ENCODE data around the gene SYNPR.

SYNPR gene

GRCh38 chr3:63492464-63492863 lies 214.4 kb downstream of the SYNPR start:
- no peak for DNase-seq
- Histone ChIP-seq H3K27ac (no peak overlapping the region), H3K36me3 (no peaks in the 10 kb centered on the region), H3K9me3 (ENCODE audit: severe bottlenecking) (no peaks in the 10 kb centered on the region), H3K4me3 (ENCODE audit: low read depth, low read length) (no peak overlapping the region), H3K27me3 (ENCODE audit: insufficient read depth, low read depth, severe bottlenecking) (no peaks in the 10 kb centered on the region)
- TF ChIP-seq CTCF (IDR thresholded peaks at IDR 0.05; ENCODE audit: low read depth, low read length), result no peak

- H3K27ac ChIP-seq, result no peak overlapping the region
- H3K27me3 ChIP-seq (ENCODE audit: insufficient read depth, low read depth, severe bottlenecking), result no peaks in the 10 kb centered on the region
- H3K9me3 ChIP-seq (ENCODE audit: severe bottlenecking), result no peaks in the 10 kb centered on the region
- no peak for DNase-seq
- no peaks in the 10 kb centered on the region for H3K36me3 ChIP-seq
- no peak overlapping the region for H3K4me3 ChIP-seq (ENCODE audit: low read depth, low read length)
- TF ChIP-seq CTCF (IDR thresholded peaks at IDR 0.05; ENCODE audit: low read depth, low read length), result no peak
Observed at GRCh38 chr3:63493101-63493500, 215.0 kb downstream of the SYNPR start.

GRCh38 chr3:63494646-63495045 lies 216.5 kb downstream of the SYNPR start:
- no peak for TF ChIP-seq CTCF (IDR thresholded peaks at IDR 0.05; ENCODE audit: low read depth, low read length)
- no peaks in the 10 kb centered on the region for H3K36me3 ChIP-seq
- DNase-seq, result no peak

GRCh38 chr3:63497641-63498040 lies 219.5 kb downstream of the SYNPR start:
- H3K9me3 ChIP-seq (ENCODE audit: severe bottlenecking), result no peaks in the 10 kb centered on the region
- DNase-seq, result no peak
- H3K36me3 ChIP-seq, result no peaks in the 10 kb centered on the region
- no peak overlapping the region for H3K4me3 ChIP-seq (ENCODE audit: low read depth, low read length)
- H3K27me3 ChIP-seq (ENCODE audit: insufficient read depth, low read depth, severe bottlenecking), result no peaks in the 10 kb centered on the region
- H3K27ac ChIP-seq, result no peak overlapping the region
- TF ChIP-seq CTCF (IDR thresholded peaks at IDR 0.05; ENCODE audit: low read depth, low read length), result no peak

More at GRCh38 chr3:63494646-63495045, 216.5 kb downstream of the SYNPR start:
- no peak overlapping the region for H3K27ac ChIP-seq
- no peaks in the 10 kb centered on the region for H3K9me3 ChIP-seq (ENCODE audit: severe bottlenecking)
- no peak overlapping the region for H3K4me3 ChIP-seq (ENCODE audit: low read depth, low read length)
- H3K27me3 ChIP-seq (ENCODE audit: insufficient read depth, low read depth, severe bottlenecking), result no peaks in the 10 kb centered on the region

- Histone ChIP-seq H3K27ac (no peak overlapping the region), H3K4me3 (ENCODE audit: low read depth, low read length) (no peak overlapping the region), H3K36me3 (no peaks in the 10 kb centered on the region), H3K9me3 (ENCODE audit: severe bottlenecking) (no peaks in the 10 kb centered on the region), H3K27me3 (ENCODE audit: insufficient read depth, low read depth, severe bottlenecking) (no peaks in the 10 kb centered on the region)
- TF ChIP-seq CTCF (IDR thresholded peaks at IDR 0.05; ENCODE audit: low read depth, low read length), result no peak
- no peak for DNase-seq
Observed at GRCh38 chr3:63500196-63500595, 222.1 kb downstream of the SYNPR start.

- no peaks in the 10 kb centered on the region for H3K27me3 ChIP-seq (ENCODE audit: insufficient read depth, low read depth, severe bottlenecking)
- no peak for DNase-seq
- no peak overlapping the region for H3K27ac ChIP-seq
- H3K9me3 ChIP-seq (ENCODE audit: severe bottlenecking), result no peaks in the 10 kb centered on the region
- H3K4me3 ChIP-seq (ENCODE audit: low read depth, low read length), result no peak overlapping the region
- no peak for TF ChIP-seq CTCF (IDR thresholded peaks at IDR 0.05; ENCODE audit: low read depth, low read length)
- H3K36me3 ChIP-seq, result no peaks in the 10 kb centered on the region
Observed at GRCh38 chr3:63508305-63508704, 230.2 kb downstream of the SYNPR start.

Measured in WERI-Rb-1 (cell line).